PC-9 (cell line): ENCODE results near the gene PCMT1. TPM values are rescaled to one million over a fixed set of nuclear protein-coding genes. Genes with fewer than 3 reads are reported as not detected.

ENCODE experiments used
- BruUV-seq: library from RNA; stranded (reverse); fragments of 400-500 nt; replicated peaks from 2 replicates; lab custom pipeline; 2021; lab: Mats Ljungman, UMichigan
- CTCF ChIA-PET: fragments of 300-600 bp; sonication (Branson Sonifier 250); formaldehyde crosslinking; loops from one replicate; lab custom pipeline; 2022; ENCODE audit warnings: antibody characterized with exemption; lab: Charles Lee
- POLR2A ChIA-PET: fragments of 300-600 bp; sonication (Branson Sonifier 250); formaldehyde crosslinking; loops from one replicate; lab custom pipeline; 2022; ENCODE audit warnings: antibody characterized with exemption; ENCODE audit not compliant: unreplicated experiment; lab: Charles Lee
- DNase-seq, 2 experiments: peaks; one replicate each; pipeline versions ENCODE4 v3.0.0 to v3.0.0-alpha.2; 2015 to 2022; ENCODE audit warnings: mixed read lengths in 1 of 2
- H2AFZ ChIP-seq: fragments of 200-600 bp; sonication (generic); 2 replicates; pipeline ENCODE4 v1.8.1; 2017; ENCODE audit warnings: antibody characterized with exemption
- H3F3A ChIP-seq: fragments of 200-600 bp; sonication (generic); 2 replicates; pipeline ENCODE4 v1.8.1; 2017; ENCODE audit warnings: antibody characterized with exemption, mild to moderate bottlenecking, low read depth; ENCODE audit not compliant: insufficient read depth
- H3K27ac ChIP-seq: fragments of 200-600 bp; sonication (generic); 2 replicates; pipeline ENCODE4 v1.6.1; 2016; ENCODE audit warnings: mixed run types
- H3K27me3 ChIP-seq: fragments of 200-600 bp; sonication (generic); 2 replicates; pipeline ENCODE4 v1.6.1; 2016; ENCODE audit warnings: low read depth, mixed run types; ENCODE audit not compliant: insufficient read depth
- H3K36me3 ChIP-seq: fragments of 200-600 bp; sonication (generic); 2 replicates; pipeline ENCODE4 v1.6.1; 2016; ENCODE audit warnings: low read depth, mixed run types
- H3K4me1 ChIP-seq: fragments of 200-600 bp; sonication (generic); replicated peaks from 2 replicates; pipeline ENCODE4 v1.6.1; 2016; ENCODE audit warnings: mixed run types; ENCODE audit not compliant: insufficient read depth
- H3K4me2 ChIP-seq: fragments of 200-600 bp; sonication (generic); 2 replicates; pipeline ENCODE4 v1.6.1; 2017; ENCODE audit warnings: mixed run types
- H3K4me3 ChIP-seq: fragments of 200-600 bp; sonication (generic); 2 replicates; pipeline ENCODE4 v1.6.1; 2016; ENCODE audit warnings: mixed run types
- H3K79me2 ChIP-seq: fragments of 200-600 bp; sonication (generic); 2 replicates; pipeline ENCODE4 v1.6.1; 2017; ENCODE audit warnings: low read depth, mixed run types
- H3K9me2 ChIP-seq: fragments of 200-600 bp; sonication (generic); 2 replicates; pipeline ENCODE4 v1.8.1; 2017; ENCODE audit warnings: mild to moderate bottlenecking; ENCODE audit not compliant: insufficient read depth
- H3K9me3 ChIP-seq: fragments of 200-600 bp; sonication (generic); 2 replicates; pipeline ENCODE4 v1.8.1; 2016; ENCODE audit warnings: low read depth; ENCODE audit not compliant: insufficient read depth
- H4K20me1 ChIP-seq: fragments of 200-600 bp; sonication (generic); 2 replicates; pipeline ENCODE4 v1.8.1; 2017; ENCODE audit not compliant: insufficient read depth
- EZH2 ChIP-seq: fragments of 200-600 bp; sonication (generic); IDR thresholded peaks from 2 replicates; pipeline ENCODE4 v1.8.0; 2017; ENCODE audit warnings: antibody characterized with exemption, low read depth
- intact Hi-C: fragments of 100-400 bp; cut with micrococcal nuclease; formaldehyde crosslinking; loops from one replicate; pipeline ENCODE4 v1.10.0; 2022; ENCODE audit not compliant: unreplicated experiment
- total RNA-seq: library from RNA; stranded (reverse); gene quantifications from 2 replicates; pipeline ENCODE4 v1.2.3, GENCODE V29; 2021
- TF ChIP-seq, protein P1 (sequence below): fragments of 200-600 bp; sonication (generic); conservative IDR thresholded peaks from 2 replicates; pipeline ENCODE4 v1.6.1; 2017; ENCODE audit warnings: mixed run types, antibody characterized with exemption, mild to moderate bottlenecking, moderate library complexity

The PCMT1 gene
- total RNA-seq, 1 experiment from 2014 or later: 50.5 TPM

DNA sequence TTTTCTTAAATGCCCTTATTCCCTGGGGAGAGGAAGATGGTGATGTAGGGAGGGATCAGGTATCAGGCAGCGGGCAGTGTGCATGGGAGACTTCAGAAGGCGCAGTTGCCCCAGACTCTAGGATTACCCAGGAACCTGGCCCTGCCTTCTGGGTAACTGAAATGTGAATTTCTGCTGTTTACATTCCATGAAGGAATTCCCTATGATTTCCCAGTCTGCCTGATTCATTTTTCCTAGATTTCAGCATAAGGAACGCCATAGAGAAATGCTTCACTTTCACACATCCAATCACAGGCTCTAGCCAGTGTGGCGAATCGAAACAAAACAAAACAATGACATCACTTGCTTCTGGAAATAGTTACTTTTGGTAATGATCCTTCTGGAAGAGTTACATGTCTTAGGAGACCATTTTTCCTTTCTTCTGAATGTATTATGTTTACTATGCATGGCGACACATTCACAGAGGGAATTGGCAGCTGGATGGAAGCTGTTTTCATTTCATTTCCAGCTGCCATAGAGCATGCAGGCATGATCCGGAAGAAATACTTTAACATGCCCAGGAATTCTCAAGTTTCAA lies 81.3 kb downstream of the PCMT1 start:
- Histone ChIP-seq H3F3A (peaks cover 10% of the 10 kb centered on the region), H3K9me2 (no peaks in the 10 kb centered on the region), H3K4me3 (no peak overlapping the region), H3K4me1 (no peaks in the 10 kb centered on the region), H3K79me2 (no peaks in the 10 kb centered on the region), H3K27ac (no peak overlapping the region), H3K27me3 (no peaks in the 10 kb centered on the region), H3K9me3 (no peaks in the 10 kb centered on the region), H2AFZ (no peak overlapping the region), H3K36me3 (0 out of 2 replicates have a peak, but pooled peaks cover 12% of the 10 kb centered on the region), H4K20me1 (peaks cover 3% of the 10 kb centered on the region; the same call in 1 of the 2 replicates), H3K4me2 (no peak overlapping the region)
- DNase-seq: no peak
- no peak for TF ChIP-seq EZH2
- TF ChIP-seq, protein P1, sequence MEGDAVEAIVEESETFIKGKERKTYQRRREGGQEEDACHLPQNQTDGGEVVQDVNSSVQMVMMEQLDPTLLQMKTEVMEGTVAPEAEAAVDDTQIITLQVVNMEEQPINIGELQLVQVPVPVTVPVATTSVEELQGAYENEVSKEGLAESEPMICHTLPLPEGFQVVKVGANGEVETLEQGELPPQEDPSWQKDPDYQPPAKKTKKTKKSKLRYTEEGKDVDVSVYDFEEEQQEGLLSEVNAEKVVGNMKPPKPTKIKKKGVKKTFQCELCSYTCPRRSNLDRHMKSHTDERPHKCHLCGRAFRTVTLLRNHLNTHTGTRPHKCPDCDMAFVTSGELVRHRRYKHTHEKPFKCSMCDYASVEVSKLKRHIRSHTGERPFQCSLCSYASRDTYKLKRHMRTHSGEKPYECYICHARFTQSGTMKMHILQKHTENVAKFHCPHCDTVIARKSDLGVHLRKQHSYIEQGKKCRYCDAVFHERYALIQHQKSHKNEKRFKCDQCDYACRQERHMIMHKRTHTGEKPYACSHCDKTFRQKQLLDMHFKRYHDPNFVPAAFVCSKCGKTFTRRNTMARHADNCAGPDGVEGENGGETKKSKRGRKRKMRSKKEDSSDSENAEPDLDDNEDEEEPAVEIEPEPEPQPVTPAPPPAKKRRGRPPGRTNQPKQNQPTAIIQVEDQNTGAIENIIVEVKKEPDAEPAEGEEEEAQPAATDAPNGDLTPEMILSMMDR: no peak
- ChIA-PET POLR2A (no interaction called here), CTCF (no interaction called here)
- intact Hi-C loops: no loop called here
- BruUV-seq: no TSS peak

DNA sequence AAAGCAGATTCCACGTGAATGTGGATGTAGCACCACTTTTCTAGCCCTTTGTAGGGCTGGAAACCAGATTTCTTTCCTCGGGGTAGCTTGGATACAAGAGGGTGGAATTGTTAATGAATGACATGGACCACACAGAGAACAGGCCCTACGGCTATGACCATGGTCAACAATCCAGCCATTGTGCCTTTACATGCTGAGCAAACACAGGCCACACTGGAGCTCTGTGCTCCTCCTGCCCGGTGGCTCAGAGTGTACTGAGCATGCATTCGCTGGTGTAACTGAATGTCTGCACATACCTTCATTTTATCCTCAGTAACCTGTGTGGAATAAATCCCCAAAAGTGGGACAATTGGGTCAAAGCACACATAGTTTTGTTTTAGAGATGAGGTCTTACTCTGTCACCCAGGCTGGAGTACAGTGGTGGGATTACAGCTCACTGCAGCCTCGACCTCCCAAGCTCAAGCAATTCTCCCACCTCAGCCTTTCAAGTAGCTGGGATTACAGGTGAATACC lies 81.8 kb downstream of the PCMT1 start:
- no TSS peak for BruUV-seq
- H3K4me2 ChIP-seq: no peak overlapping the region
- H2AFZ ChIP-seq: no peak overlapping the region
- peaks cover 3% of the 10 kb centered on the region; the same call in 1 of the 2 replicates for H4K20me1 ChIP-seq
- no peak overlapping the region for H3K27ac ChIP-seq
- intact Hi-C loops: no loop called here
- no peaks in the 10 kb centered on the region for H3K9me2 ChIP-seq
- no peak for DNase-seq
- no peaks in the 10 kb centered on the region for H3K79me2 ChIP-seq
- ChIA-PET CTCF (no interaction called here), POLR2A (no interaction called here)
- H3K36me3 ChIP-seq: 0 out of 2 replicates have a peak, but pooled peaks cover 12% of the 10 kb centered on the region
- H3K4me1 ChIP-seq: no peaks in the 10 kb centered on the region
- H3K9me3 ChIP-seq: no peaks in the 10 kb centered on the region
- no peaks in the 10 kb centered on the region for H3K27me3 ChIP-seq
- TF ChIP-seq, protein P1: no peak
- no peak for TF ChIP-seq EZH2
- peaks cover 10% of the 10 kb centered on the region for H3F3A ChIP-seq
- H3K4me3 ChIP-seq: no peak overlapping the region

DNA sequence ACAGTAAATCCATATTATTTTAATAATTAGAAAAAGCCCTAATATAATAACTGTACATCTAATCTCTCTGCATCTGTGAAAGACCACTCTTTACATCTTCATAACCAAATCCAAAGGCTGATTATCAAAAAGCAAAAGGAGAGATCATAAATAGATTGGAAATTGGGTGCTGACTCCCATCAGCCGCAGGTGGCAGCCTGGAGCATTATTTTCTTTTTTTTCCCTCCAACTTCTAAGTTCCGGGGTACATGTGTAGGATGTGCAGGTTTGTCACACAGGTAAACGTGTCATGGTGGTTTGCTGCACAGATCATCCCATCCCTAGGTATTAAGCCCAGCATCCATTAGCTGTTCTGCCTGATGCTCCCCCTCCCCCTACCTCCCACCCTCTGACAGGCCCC lies 84.1 kb downstream of the PCMT1 start:
- Histone ChIP-seq H3K9me3 (no peaks in the 10 kb centered on the region), H3K4me1 (no peaks in the 10 kb centered on the region), H3K4me3 (no peak overlapping the region), H4K20me1 (peaks cover 3% of the 10 kb centered on the region; the same call in 1 of the 2 replicates), H3F3A (peaks cover 10% of the 10 kb centered on the region), H3K36me3 (0 out of 2 replicates have a peak, but pooled peaks cover 9% of the 10 kb centered on the region), H3K79me2 (no peaks in the 10 kb centered on the region), H3K27me3 (no peaks in the 10 kb centered on the region), H3K27ac (no peak overlapping the region), H3K4me2 (no peak overlapping the region), H3K9me2 (no peaks in the 10 kb centered on the region), H2AFZ (no peak overlapping the region)
- ChIA-PET POLR2A (no interaction called here), CTCF (no interaction called here)
- TF ChIP-seq EZH2: no peak
- TF ChIP-seq, protein P1: no peak
- no peak for DNase-seq
- BruUV-seq: no TSS peak
- intact Hi-C loops: loop anchor here (1.0 to 2.0 kb wide), 3 partner anchors 32 to 183 kb away; no protein-coding TSS in a partner anchor
